ENCODE data around the gene FAAP20.

- no peak for TF ChIP-seq CTCF (IDR thresholded peaks at IDR 0.05)
- TF ChIP-seq EP300 (IDR thresholded peaks at IDR 0.05; ENCODE audit: low read depth), result no peak
Measured at GRCh38 chr1:2184531-2184930, 10.0 kb downstream of the FAAP20 start.
